CD4-positive, CD25-positive, alpha-beta regulatory T cell (primary cell): ENCODE data around the gene KHK. TPM values are rescaled to one million over a fixed set of nuclear protein-coding genes. Genes with fewer than 3 reads are reported as not detected.

ENCODE experiments used
- ATAC-seq, 2 donors: fragments of 150-1000 bp; cut with Tn5 transposase; one replicate each; pipeline ENCODE4 v1.10.0; 2021; ENCODE audit warnings: low read depth in 2 of 2, moderate number of reproducible peaks in 2 of 2, moderate library complexity in 1 of 2
- DNase-seq, 3 donors: peaks; one replicate each; pipeline versions ENCODE4 v3.0.0 to v3.0.0-alpha.2; 2012 to 2022; ENCODE audit warnings: mixed read lengths in 1 of 3
- H3K27ac ChIP-seq: one replicate; pipeline ENCODE4 v1.7.0; 2013; ENCODE audit warnings: mild to moderate bottlenecking, low read length; ENCODE audit not compliant: insufficient read depth, poor library complexity, severe bottlenecking
- H3K27me3 ChIP-seq: one replicate; pipeline ENCODE4 v1.7.0; 2013; ENCODE audit warnings: low read length; ENCODE audit not compliant: control insufficient read depth, insufficient read depth
- H3K36me3 ChIP-seq: one replicate; pipeline ENCODE4 v1.7.0; 2013; ENCODE audit warnings: mild to moderate bottlenecking, low read length, moderate library complexity; ENCODE audit not compliant: control insufficient read depth, insufficient read depth
- H3K4me1 ChIP-seq: 2 replicates; pipeline ENCODE4 v1.7.0; 2013; ENCODE audit warnings: mild to moderate bottlenecking, low read length; ENCODE audit not compliant: insufficient read depth, control insufficient read depth, poor library complexity, severe bottlenecking
- H3K4me3 ChIP-seq: one replicate; pipeline ENCODE4 v1.7.0; 2013; ENCODE audit warnings: low read depth, mild to moderate bottlenecking, low read length, moderate library complexity
- H3K9me3 ChIP-seq, 2 experiments: 1 replicate in 1 of 2; 2 replicates in 1 of 2; pipeline ENCODE4 v1.7.0; 2013; ENCODE audit warnings: low read length in 2 of 2, mild to moderate bottlenecking in 1 of 2, moderate library complexity in 1 of 2; ENCODE audit not compliant: control insufficient read depth in 2 of 2
- H3K27ac Mint-ChIP-seq, 3 donors: one replicate each; pipeline ENCODE4 v1.8.0; 2020 to 2022; ENCODE audit warnings: mild to moderate bottlenecking in 3 of 3, mixed read lengths in 3 of 3, moderate library complexity in 2 of 3
- H3K27me3 Mint-ChIP-seq: one replicate; pipeline ENCODE4 v1.8.0; 2022; ENCODE audit warnings: mild to moderate bottlenecking, mixed read lengths
- H3K36me3 Mint-ChIP-seq: one replicate; pipeline ENCODE4 v1.8.0; 2020; ENCODE audit warnings: mixed read lengths
- H3K4me1 Mint-ChIP-seq, 4 donors: one replicate each; pipeline ENCODE4 v1.8.0; 2020 to 2022; ENCODE audit warnings: mixed read lengths in 4 of 4, mild to moderate bottlenecking in 1 of 4
- H3K4me3 Mint-ChIP-seq, 4 donors: one replicate each; pipeline ENCODE4 v1.8.0; 2020 to 2022; ENCODE audit warnings: mild to moderate bottlenecking in 4 of 4, mixed read lengths in 4 of 4, moderate library complexity in 3 of 4
- H3K9me3 Mint-ChIP-seq, 7 donors: one replicate each; pipeline ENCODE4 v1.8.0; 2020 to 2022; ENCODE audit warnings: mixed read lengths in 7 of 7, mild to moderate bottlenecking in 3 of 7, moderate library complexity in 2 of 7
- polyA plus RNA-seq, 4 donors: library from polyadenylated mRNA; unstranded; fragments of 300-500 nt; fragmentation: Illumina TruSeq; gene quantifications; one replicate each; pipeline ENCODE4 v1.2.3, GENCODE V29; 2021
- total RNA-seq: library from RNA; stranded (reverse); gene quantifications from one replicate; pipeline ENCODE4 v1.2.3, GENCODE V29; 2022

KHK gene
- total and polyA plus RNA-seq, 5 donors from 2014 or later, result 3.4 to 6.6 (median 5.9) TPM

- no peaks in the 10 kb centered on the region for H3K9me3 ChIP-seq
- no peak for ATAC-seq
- no peaks in the 10 kb centered on the region for H3K36me3 ChIP-seq
- no peak overlapping the region for H3K4me3 ChIP-seq
- no peak overlapping the region for H3K27ac Mint-ChIP-seq
- no peaks in the 10 kb centered on the region for H3K36me3 Mint-ChIP-seq
- peaks cover 6% of the 10 kb centered on the region for H3K4me1 ChIP-seq
- H3K4me3 Mint-ChIP-seq, result no peak overlapping the region
- peaks cover under 1 to 18% (median 8%) of the 10 kb centered on the region in 4 donors for H3K4me1 Mint-ChIP-seq
- no peaks in the 10 kb centered on the region for H3K9me3 Mint-ChIP-seq
- no peak for DNase-seq
- no peaks in the 10 kb centered on the region for H3K27me3 ChIP-seq
- no peak overlapping the region for H3K27ac ChIP-seq
- H3K27me3 Mint-ChIP-seq, result no peaks in the 10 kb centered on the region
These were observed 6.3 kb downstream of the KHK start for GRCh38 chr2:27092696-27093429.

GRCh38 chr2:27093430-27094352 is 7.1 kb downstream of the KHK start:
- H3K9me3 ChIP-seq, result no peaks in the 10 kb centered on the region
- Mint-ChIP-seq H3K9me3 (no peaks in the 10 kb centered on the region), H3K4me1 (peaks cover 0 to 16% (median 9%) of the 10 kb centered on the region in 4 donors), H3K27me3 (no peaks in the 10 kb centered on the region), H3K36me3 (peaks cover under 1% of the 10 kb centered on the region), H3K4me3 (peak overlapping the region in 1 of 4 donors; percentile 71), H3K27ac (no peak overlapping the region)
- H3K4me1 ChIP-seq, result peaks cover 6% of the 10 kb centered on the region
- H3K27me3 ChIP-seq, result no peaks in the 10 kb centered on the region
- H3K27ac ChIP-seq, result no peak overlapping the region
- ATAC-seq (no peak), DNase-seq (no peak)
- no peaks in the 10 kb centered on the region for H3K36me3 ChIP-seq
- H3K4me3 ChIP-seq, result no peak overlapping the region

GRCh38 chr2:27094353-27094984 is 7.9 kb downstream of the KHK start:
- H3K36me3 Mint-ChIP-seq, result peaks cover 5% of the 10 kb centered on the region
- Histone ChIP-seq H3K36me3 (no peaks in the 10 kb centered on the region), H3K27ac (no peak overlapping the region), H3K4me1 (peaks cover 6% of the 10 kb centered on the region), H3K4me3 (no peak overlapping the region), H3K27me3 (no peaks in the 10 kb centered on the region), H3K9me3 (no peaks in the 10 kb centered on the region)
- H3K9me3 Mint-ChIP-seq, result no peaks in the 10 kb centered on the region
- DNase-seq (no peak), ATAC-seq (no peak)
- no peaks in the 10 kb centered on the region for H3K27me3 Mint-ChIP-seq
- H3K4me3 Mint-ChIP-seq, result peak overlapping the region in 1 of 4 donors; percentile 71
- peak overlapping the region in 1 of 3 donors; percentile 25 for H3K27ac Mint-ChIP-seq
- peaks cover 0 to 19% (median 9%) of the 10 kb centered on the region in 4 donors for H3K4me1 Mint-ChIP-seq

- no peak overlapping the region for H3K27ac ChIP-seq
- H3K4me1 ChIP-seq, result peaks cover 6% of the 10 kb centered on the region
- ATAC-seq, result no peak
- no peak overlapping the region for H3K4me3 ChIP-seq
- Mint-ChIP-seq H3K9me3 (no peaks in the 10 kb centered on the region), H3K27me3 (no peaks in the 10 kb centered on the region), H3K4me3 (peak overlapping the region in 1 of 4 donors; percentile 26), H3K4me1 (peaks cover 0 to 19% (median 9%) of the 10 kb centered on the region in 4 donors), H3K27ac (no peak overlapping the region), H3K36me3 (peaks cover 5% of the 10 kb centered on the region)
- no peaks in the 10 kb centered on the region for H3K36me3 ChIP-seq
- H3K9me3 ChIP-seq, result no peaks in the 10 kb centered on the region
- no peak for DNase-seq
- no peaks in the 10 kb centered on the region for H3K27me3 ChIP-seq
These were observed 8.8 kb downstream of the KHK start for GRCh38 chr2:27095427-27095744.

GRCh38 chr2:27095745-27096651 is 9.4 kb downstream of the KHK start:
- no peak overlapping the region for H3K27ac ChIP-seq
- Mint-ChIP-seq H3K4me1 (peaks cover 0 to 19% (median 9%) of the 10 kb centered on the region in 4 donors), H3K27ac (peak overlapping the region in 1 of 3 donors; percentile 20), H3K4me3 (peak overlapping the region in 2 of 4 donors; percentile 24 to 26), H3K9me3 (no peaks in the 10 kb centered on the region), H3K27me3 (no peaks in the 10 kb centered on the region), H3K36me3 (peaks cover 5% of the 10 kb centered on the region)
- ATAC-seq, result peak; percentile 48 to 57
- no peaks in the 10 kb centered on the region for H3K9me3 ChIP-seq
- DNase-seq, result peak; percentile 22 to 65 (median 31)
- H3K36me3 ChIP-seq, result no peaks in the 10 kb centered on the region
- no peaks in the 10 kb centered on the region for H3K27me3 ChIP-seq
- no peak overlapping the region for H3K4me3 ChIP-seq
- peaks cover 6% of the 10 kb centered on the region for H3K4me1 ChIP-seq

GRCh38 chr2:27096748-27097297 is 10.3 kb downstream of the KHK start:
- Histone ChIP-seq H3K9me3 (no peaks in the 10 kb centered on the region), H3K4me3 (no peak overlapping the region), H3K36me3 (no peaks in the 10 kb centered on the region), H3K27me3 (no peaks in the 10 kb centered on the region), H3K4me1 (peaks cover 6% of the 10 kb centered on the region), H3K27ac (no peak overlapping the region)
- Mint-ChIP-seq H3K36me3 (peaks cover 5% of the 10 kb centered on the region), H3K4me3 (peak overlapping the region in 1 of 4 donors; percentile 59), H3K4me1 (peaks cover 0 to 19% (median 9%) of the 10 kb centered on the region in 4 donors), H3K27me3 (no peaks in the 10 kb centered on the region), H3K27ac (no peak overlapping the region), H3K9me3 (no peaks in the 10 kb centered on the region)
- DNase-seq (no peak), ATAC-seq (no peak)

- Histone ChIP-seq H3K27ac (no peak overlapping the region), H3K4me1 (peaks cover 6% of the 10 kb centered on the region), H3K9me3 (no peaks in the 10 kb centered on the region), H3K4me3 (no peak overlapping the region), H3K27me3 (no peaks in the 10 kb centered on the region), H3K36me3 (no peaks in the 10 kb centered on the region)
- no peak for DNase-seq
- Mint-ChIP-seq H3K27me3 (no peaks in the 10 kb centered on the region), H3K27ac (no peak overlapping the region), H3K4me3 (no peak overlapping the region), H3K4me1 (peaks cover 0 to 19% (median 9%) of the 10 kb centered on the region in 4 donors), H3K9me3 (no peaks in the 10 kb centered on the region), H3K36me3 (peaks cover 5% of the 10 kb centered on the region)
- no peak for ATAC-seq
These were observed 10.8 kb downstream of the KHK start for GRCh38 chr2:27097341-27097740.
